HepG2 (cell line): Measurements from ENCODE around the gene SCYL1.

Experiments used
- BRD4 ChIP-seq: sonication (generic); formaldehyde crosslinking; IDR thresholded peaks from 2 replicates; pipeline ENCODE4 v1.4.0; 2020; ENCODE audit warnings: missing genetic modification reagents
- CREM ChIP-seq, 2 experiments: sonication (generic) in 1 of 2; formaldehyde crosslinking in 1 of 2; IDR thresholded peaks; 2 replicates each; pipeline versions ENCODE4 v1.4.0 to v1.6.1; 2016 to 2020; ENCODE audit warnings: antibody characterized with exemption in 1 of 2, mild to moderate bottlenecking in 1 of 2, missing genetic modification reagents in 1 of 2
- EZH2 ChIP-seq: conservative IDR thresholded peaks from 2 replicates; pipeline ENCODE4 v1.6.1; 2012; ENCODE audit warnings: mild to moderate bottlenecking, low read depth, low read length, moderate library complexity
- FOXJ3 ChIP-seq: sonication (generic); formaldehyde crosslinking; IDR thresholded peaks from 2 replicates; pipeline ENCODE4 v1.4.0; 2020; ENCODE audit warnings: missing genetic modification reagents, mild to moderate bottlenecking, borderline replicate concordance
- MAZ ChIP-seq, 2 experiments: sonication (generic) in 1 of 2; formaldehyde crosslinking in 1 of 2; IDR thresholded peaks; 2 replicates each; pipeline versions ENCODE4 v1.5.0 to v1.6.1; 2012 to 2020; ENCODE audit warnings: low read depth in 2 of 2, mild to moderate bottlenecking in 2 of 2, borderline replicate concordance in 1 of 2, improper control_type of control experiment in 1 of 2, low read length in 1 of 2, missing genetic modification reagents in 1 of 2, moderate library complexity in 1 of 2
- ZNF446 ChIP-seq: sonication (generic); formaldehyde crosslinking; IDR thresholded peaks from 2 replicates; pipeline ENCODE4 v1.5.0; 2020; ENCODE audit warnings: mild to moderate bottlenecking, missing genetic modification reagents
- TF ChIP-seq, protein P1 (sequence below): sonication (generic); formaldehyde crosslinking; IDR thresholded peaks from 2 replicates; pipeline ENCODE4 v1.5.0; 2020; ENCODE audit warnings: mild to moderate bottlenecking, missing genetic modification reagents, moderate library complexity
- TF ChIP-seq, protein P2 (sequence below): sonication (generic); formaldehyde crosslinking; IDR thresholded peaks from 2 replicates; pipeline ENCODE4 v1.4.0; 2020; ENCODE audit warnings: low read depth, mild to moderate bottlenecking, missing genetic modification reagents
- TF ChIP-seq, protein P3 (sequence below): fragments of 450-650 bp; IDR thresholded peaks from 2 replicates; pipeline ENCODE4 v1.6.1; 2017; ENCODE audit warnings: mild to moderate bottlenecking
- TF ChIP-seq, protein P4 (sequence below), 2 experiments: sonication (generic) in 1 of 2; formaldehyde crosslinking in 1 of 2; IDR thresholded peaks; 2 replicates each; pipeline versions ENCODE4 v1.4.0 to v1.6.1; 2018 to 2020; ENCODE audit warnings: missing genetic modification reagents in 2 of 2, borderline replicate concordance in 1 of 2, low read depth in 1 of 2, mild to moderate bottlenecking in 1 of 2, missing biosample characterization in 1 of 2
- TF ChIP-seq, protein P5 (sequence below), 2 experiments: sonication (generic) in 1 of 2; formaldehyde crosslinking in 1 of 2; IDR thresholded peaks; 2 replicates each; pipeline versions ENCODE4 v1.4.0 to v1.6.1; 2016 to 2020; ENCODE audit warnings: borderline replicate concordance in 1 of 2, low read depth in 1 of 2, mild to moderate bottlenecking in 1 of 2, missing genetic modification reagents in 1 of 2
- TF ChIP-seq, protein P6 (sequence below): sonication (generic); formaldehyde crosslinking; IDR thresholded peaks from 2 replicates; pipeline ENCODE4 v1.8.1; 2023; ENCODE audit warnings: mild to moderate bottlenecking, inconsistent platforms, moderate library complexity, missing genetic modification reagents, borderline replicate concordance

DNA sequence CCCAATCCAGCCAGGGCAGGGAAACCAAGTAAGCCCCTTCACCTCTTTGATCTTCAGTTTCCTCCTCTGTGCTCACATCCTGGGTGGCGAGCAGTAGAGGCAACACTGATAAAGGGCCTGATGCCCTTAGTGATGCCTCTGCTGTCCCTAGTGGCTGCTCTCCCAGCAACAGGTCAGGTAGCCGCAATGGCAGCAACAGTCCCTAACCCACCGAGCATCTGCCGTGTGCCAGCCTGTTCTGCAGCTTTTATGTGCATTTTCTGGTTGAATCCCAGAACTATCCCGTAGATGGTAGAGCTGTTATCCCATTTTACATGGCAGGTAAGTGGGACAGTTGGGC lies 5.2 kb downstream of the SCYL1 start:
- TF ChIP-seq, protein P1, sequence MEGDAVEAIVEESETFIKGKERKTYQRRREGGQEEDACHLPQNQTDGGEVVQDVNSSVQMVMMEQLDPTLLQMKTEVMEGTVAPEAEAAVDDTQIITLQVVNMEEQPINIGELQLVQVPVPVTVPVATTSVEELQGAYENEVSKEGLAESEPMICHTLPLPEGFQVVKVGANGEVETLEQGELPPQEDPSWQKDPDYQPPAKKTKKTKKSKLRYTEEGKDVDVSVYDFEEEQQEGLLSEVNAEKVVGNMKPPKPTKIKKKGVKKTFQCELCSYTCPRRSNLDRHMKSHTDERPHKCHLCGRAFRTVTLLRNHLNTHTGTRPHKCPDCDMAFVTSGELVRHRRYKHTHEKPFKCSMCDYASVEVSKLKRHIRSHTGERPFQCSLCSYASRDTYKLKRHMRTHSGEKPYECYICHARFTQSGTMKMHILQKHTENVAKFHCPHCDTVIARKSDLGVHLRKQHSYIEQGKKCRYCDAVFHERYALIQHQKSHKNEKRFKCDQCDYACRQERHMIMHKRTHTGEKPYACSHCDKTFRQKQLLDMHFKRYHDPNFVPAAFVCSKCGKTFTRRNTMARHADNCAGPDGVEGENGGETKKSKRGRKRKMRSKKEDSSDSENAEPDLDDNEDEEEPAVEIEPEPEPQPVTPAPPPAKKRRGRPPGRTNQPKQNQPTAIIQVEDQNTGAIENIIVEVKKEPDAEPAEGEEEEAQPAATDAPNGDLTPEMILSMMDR (CRISPR knock-in tag), result no peak
- TF ChIP-seq, protein P2, sequence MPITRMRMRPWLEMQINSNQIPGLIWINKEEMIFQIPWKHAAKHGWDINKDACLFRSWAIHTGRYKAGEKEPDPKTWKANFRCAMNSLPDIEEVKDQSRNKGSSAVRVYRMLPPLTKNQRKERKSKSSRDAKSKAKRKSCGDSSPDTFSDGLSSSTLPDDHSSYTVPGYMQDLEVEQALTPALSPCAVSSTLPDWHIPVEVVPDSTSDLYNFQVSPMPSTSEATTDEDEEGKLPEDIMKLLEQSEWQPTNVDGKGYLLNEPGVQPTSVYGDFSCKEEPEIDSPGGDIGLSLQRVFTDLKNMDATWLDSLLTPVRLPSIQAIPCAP (CRISPR knock-in tag), result no peak
- TF ChIP-seq, protein P3, sequence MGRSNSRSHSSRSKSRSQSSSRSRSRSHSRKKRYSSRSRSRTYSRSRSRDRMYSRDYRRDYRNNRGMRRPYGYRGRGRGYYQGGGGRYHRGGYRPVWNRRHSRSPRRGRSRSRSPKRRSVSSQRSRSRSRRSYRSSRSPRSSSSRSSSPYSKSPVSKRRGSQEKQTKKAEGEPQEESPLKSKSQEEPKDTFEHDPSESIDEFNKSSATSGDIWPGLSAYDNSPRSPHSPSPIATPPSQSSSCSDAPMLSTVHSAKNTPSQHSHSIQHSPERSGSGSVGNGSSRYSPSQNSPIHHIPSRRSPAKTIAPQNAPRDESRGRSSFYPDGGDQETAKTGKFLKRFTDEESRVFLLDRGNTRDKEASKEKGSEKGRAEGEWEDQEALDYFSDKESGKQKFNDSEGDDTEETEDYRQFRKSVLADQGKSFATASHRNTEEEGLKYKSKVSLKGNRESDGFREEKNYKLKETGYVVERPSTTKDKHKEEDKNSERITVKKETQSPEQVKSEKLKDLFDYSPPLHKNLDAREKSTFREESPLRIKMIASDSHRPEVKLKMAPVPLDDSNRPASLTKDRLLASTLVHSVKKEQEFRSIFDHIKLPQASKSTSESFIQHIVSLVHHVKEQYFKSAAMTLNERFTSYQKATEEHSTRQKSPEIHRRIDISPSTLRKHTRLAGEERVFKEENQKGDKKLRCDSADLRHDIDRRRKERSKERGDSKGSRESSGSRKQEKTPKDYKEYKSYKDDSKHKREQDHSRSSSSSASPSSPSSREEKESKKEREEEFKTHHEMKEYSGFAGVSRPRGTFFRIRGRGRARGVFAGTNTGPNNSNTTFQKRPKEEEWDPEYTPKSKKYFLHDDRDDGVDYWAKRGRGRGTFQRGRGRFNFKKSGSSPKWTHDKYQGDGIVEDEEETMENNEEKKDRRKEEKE, result no peak
- no peak for TF ChIP-seq BRD4 (CRISPR knock-in tag)
- TF ChIP-seq, protein P4, sequence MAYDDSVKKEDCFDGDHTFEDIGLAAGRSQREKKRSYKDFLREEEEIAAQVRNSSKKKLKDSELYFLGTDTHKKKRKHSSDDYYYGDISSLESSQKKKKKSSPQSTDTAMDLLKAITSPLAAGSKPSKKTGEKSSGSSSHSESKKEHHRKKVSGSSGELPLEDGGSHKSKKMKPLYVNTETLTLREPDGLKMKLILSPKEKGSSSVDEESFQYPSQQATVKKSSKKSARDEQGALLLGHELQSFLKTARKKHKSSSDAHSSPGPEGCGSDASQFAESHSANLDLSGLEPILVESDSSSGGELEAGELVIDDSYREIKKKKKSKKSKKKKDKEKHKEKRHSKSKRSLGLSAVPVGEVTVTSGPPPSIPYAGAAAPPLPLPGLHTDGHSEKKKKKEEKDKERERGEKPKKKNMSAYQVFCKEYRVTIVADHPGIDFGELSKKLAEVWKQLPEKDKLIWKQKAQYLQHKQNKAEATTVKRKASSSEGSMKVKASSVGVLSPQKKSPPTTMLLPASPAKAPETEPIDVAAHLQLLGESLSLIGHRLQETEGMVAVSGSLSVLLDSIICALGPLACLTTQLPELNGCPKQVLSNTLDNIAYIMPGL (CRISPR knock-in tag; IDR thresholded peaks at IDR 0.05; ENCODE audit: borderline replicate concordance in 1 of 2, low read depth in 1 of 2), result no peak
- no peak for TF ChIP-seq MAZ (IDR thresholded peaks at IDR 0.05; ENCODE audit: borderline replicate concordance, low read depth, low read length)
- TF ChIP-seq MAZ (CRISPR knock-in tag; IDR thresholded peaks at IDR 0.05; ENCODE audit: low read depth), result no peak
- TF ChIP-seq EZH2, result no peak
- no peak for TF ChIP-seq CREM (IDR thresholded peaks at IDR 0.05)
- TF ChIP-seq CREM (CRISPR knock-in tag; IDR thresholded peaks at IDR 0.05), result no peak
- TF ChIP-seq, protein P5, sequence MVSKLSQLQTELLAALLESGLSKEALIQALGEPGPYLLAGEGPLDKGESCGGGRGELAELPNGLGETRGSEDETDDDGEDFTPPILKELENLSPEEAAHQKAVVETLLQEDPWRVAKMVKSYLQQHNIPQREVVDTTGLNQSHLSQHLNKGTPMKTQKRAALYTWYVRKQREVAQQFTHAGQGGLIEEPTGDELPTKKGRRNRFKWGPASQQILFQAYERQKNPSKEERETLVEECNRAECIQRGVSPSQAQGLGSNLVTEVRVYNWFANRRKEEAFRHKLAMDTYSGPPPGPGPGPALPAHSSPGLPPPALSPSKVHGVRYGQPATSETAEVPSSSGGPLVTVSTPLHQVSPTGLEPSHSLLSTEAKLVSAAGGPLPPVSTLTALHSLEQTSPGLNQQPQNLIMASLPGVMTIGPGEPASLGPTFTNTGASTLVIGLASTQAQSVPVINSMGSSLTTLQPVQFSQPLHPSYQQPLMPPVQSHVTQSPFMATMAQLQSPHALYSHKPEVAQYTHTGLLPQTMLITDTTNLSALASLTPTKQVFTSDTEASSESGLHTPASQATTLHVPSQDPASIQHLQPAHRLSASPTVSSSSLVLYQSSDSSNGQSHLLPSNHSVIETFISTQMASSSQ (IDR thresholded peaks at IDR 0.05; ENCODE audit: low read depth), result no peak
- TF ChIP-seq, protein P5 (CRISPR knock-in tag; IDR thresholded peaks at IDR 0.05; ENCODE audit: borderline replicate concordance), result no peak
- TF ChIP-seq ZNF446 (CRISPR knock-in tag), result no peak
- TF ChIP-seq, protein P6, sequence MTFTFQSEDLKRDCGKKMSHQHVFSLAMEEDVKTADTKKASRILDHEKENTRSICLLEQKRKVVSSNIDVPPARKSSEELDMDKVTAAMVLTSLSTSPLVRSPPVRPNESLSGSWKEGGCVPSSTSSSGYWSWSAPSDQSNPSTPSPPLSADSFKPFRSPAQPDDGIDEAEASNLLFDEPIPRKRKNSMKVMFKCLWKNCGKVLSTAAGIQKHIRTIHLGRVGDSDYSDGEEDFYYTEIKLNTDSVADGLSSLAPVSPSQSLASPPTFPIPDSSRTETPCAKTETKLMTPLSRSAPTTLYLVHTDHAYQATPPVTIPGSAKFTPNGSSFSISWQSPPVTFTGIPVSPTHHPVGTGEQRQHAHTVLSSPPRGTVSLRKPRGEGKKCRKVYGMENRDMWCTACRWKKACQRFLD, result no peak
- TF ChIP-seq FOXJ3 (CRISPR knock-in tag), result no peak
